GM10248 (cell line): Measurements from ENCODE around the gene COL6A3.

Experiments used
- CTCF ChIA-PET: fragments of 300-600 bp; sonication (Branson Sonifier 250); formaldehyde crosslinking; extraction: SDS; loops from one replicate; lab custom pipeline; 2021; ENCODE audit warnings: antibody characterized with exemption; lab: Yijun Ruan, JAX
- POLR2A ChIA-PET: fragments of 350-650 bp; sonication (Branson Sonifier 250); formaldehyde crosslinking; extraction: SDS; loops from one replicate; lab custom pipeline; 2020; ENCODE audit warnings: antibody characterized with exemption; lab: Yijun Ruan, JAX
- DNase-seq: peaks from one replicate; pipeline ENCODE4 v3.0.0; 2012; ENCODE audit errors: extremely low spot score
- CTCF ChIP-seq: IDR thresholded peaks from 2 replicates; pipeline ENCODE4 v1.5.1; 2012; ENCODE audit warnings: mild to moderate bottlenecking, low read depth; ENCODE audit errors: extremely low read depth, missing control alignments, control extremely low read depth

Gene COL6A3

GRCh38 chr2:237456200-237456843, 42.4 kb upstream of the COL6A3 start:
- ChIA-PET POLR2A (no interaction called here), CTCF (interaction anchor here (2.2 kb wide), 1 partner anchor 35 kb away, joined by 6 read pairs; no protein-coding TSS in a partner anchor)
- no peak for DNase-seq
- TF ChIP-seq CTCF, result no peak

- CTCF ChIA-PET, result interaction anchor here (2.2 kb wide), 1 partner anchor 34 kb away, joined by 6 read pairs; no protein-coding TSS in a partner anchor
- no peak for TF ChIP-seq CTCF
- POLR2A ChIA-PET, result no interaction called here
- no peak for DNase-seq
These were observed 41.8 kb upstream of the COL6A3 start for GRCh38 chr2:237455764-237456163.

- CTCF ChIA-PET, result no interaction called here
- DNase-seq, result no peak
- no peak for TF ChIP-seq CTCF
- POLR2A ChIA-PET, result no interaction called here
These were observed 39.7 kb upstream of the COL6A3 start for GRCh38 chr2:237453671-237454070.

- no peak for TF ChIP-seq CTCF
- ChIA-PET CTCF (no interaction called here), POLR2A (no interaction called here)
- no peak for DNase-seq
These were observed 38.9 kb upstream of the COL6A3 start for GRCh38 chr2:237452861-237453260.

- CTCF ChIA-PET, result interaction anchor here (1.4 to 2.8 kb wide), 2 partner anchors 19 to 23 kb away, joined by 4 to 7 read pairs; no protein-coding TSS in a partner anchor
These were observed 37.9 kb upstream of the COL6A3 start for GRCh38 chr2:237451643-237452469.

More at GRCh38 chr2:237451643-237452469, 37.9 kb upstream of the COL6A3 start:
- no peak for TF ChIP-seq CTCF
- no peak for DNase-seq
- POLR2A ChIA-PET, result no interaction called here
